Measurements from ENCODE around the gene ALPL.

ALPL gene

DNA sequence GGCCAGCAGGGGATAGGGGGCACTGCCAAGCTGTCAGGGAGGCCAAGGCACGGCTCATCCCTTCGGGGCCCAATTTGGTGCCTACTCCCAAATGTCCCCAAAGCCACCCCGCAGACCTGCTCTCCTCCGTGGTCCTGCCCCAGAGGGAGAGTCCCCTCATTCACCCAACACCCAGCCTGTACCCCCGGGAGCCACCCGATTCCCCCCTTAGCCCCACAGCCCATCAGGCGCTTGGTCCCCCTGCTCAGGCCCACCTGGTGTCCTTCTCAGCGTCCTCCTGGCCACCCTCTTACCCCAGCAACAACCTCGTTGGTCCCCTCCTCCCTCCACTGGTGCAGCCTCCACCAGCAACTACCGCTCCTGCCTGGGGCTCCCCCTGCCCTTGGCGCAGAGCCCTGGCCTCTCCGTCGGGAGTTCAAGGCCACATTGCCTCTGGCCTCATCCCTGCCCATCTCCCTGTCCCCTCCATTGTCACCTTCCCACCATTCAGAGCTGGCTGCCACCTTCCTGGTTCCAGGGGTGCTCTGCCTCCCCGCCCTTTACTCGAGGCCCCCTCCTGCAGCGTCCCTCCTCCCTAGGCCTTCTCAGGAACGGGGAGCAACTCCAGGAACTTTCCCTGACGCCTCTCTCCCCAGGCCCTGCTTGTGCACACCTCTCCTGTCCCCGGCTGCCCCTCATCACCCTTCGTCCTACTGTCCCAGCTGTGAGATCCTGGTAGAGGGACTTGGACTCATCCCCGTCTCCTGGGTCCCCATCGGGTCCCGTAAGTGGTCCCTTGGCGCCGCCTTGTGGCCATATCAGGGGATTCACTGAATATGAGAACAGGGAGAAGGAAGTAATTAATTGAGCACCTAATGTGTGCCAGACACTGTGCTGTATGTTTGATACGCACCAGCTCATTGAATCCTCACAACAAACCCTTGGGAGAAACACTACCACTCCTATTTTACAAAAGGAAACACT is 86.0 kb downstream of the ALPL start:
- in situ Hi-C loops (cut with MboI; ENCODE audit: low sequenced_read_pairs): no loop called here

GRCh38 chr1:21596174-21596573 is 87.0 kb downstream of the ALPL start:
- in situ Hi-C loops (cut with MboI; ENCODE audit: low sequenced_read_pairs): no loop called here

DNA sequence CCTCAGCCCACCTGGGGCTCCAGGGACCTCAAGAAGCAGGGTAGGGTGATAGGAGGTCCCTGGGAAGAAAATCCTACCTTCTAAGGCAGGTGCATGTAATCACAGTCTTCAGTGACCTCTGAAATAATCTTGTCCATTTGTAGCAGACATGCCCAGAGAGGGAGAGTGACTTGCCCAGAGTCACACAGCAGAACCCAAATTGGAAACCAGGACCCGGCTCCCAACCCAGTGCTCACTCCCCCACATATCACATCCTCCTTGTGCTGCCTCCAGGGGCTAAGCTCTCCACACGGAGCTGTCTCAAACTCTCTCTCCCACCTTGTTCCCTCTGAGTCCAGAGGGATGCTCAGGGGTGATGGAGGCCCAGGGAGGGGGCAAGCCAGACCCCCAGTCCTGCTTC is 87.4 kb downstream of the ALPL start:
- in situ Hi-C loops (cut with MboI; ENCODE audit: low sequenced_read_pairs): no loop called here

GRCh38 chr1:21597753-21598152 is 88.5 kb downstream of the ALPL start:
- in situ Hi-C loops (cut with MboI; ENCODE audit: low sequenced_read_pairs): no loop called here

- in situ Hi-C loops (cut with MboI; ENCODE audit: low sequenced_read_pairs): no loop called here
These were observed 89.2 kb downstream of the ALPL start for GRCh38 chr1:21598417-21598816.

GRCh38 chr1:21598904-21599303 is 89.7 kb downstream of the ALPL start:
- in situ Hi-C loops (cut with MboI; ENCODE audit: low sequenced_read_pairs): no loop called here

DNA sequence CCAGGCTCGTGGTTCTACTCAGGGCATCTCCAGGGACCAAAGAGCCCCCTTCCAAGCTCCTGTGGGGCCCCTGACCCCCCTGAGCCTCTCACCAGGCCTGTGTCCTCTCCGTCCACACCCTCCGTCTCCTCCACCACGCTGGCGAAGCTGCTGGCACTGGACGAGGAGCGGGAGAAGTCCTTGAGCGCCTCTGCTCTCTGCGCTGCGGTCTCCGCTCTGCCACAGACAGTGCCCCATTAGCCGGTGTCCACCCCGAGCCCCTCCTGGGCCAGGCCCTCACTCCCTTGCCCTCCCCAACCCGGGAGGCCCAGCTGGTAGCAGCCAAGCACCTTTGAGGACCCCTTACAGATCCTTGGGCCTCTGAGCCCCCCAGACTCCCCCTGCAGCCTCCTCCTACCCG is 90.2 kb downstream of the ALPL start:
- in situ Hi-C loops (cut with MboI; ENCODE audit: low sequenced_read_pairs): no loop called here

GRCh38 chr1:21601278-21602048 is 92.2 kb downstream of the ALPL start:
- in situ Hi-C loops (cut with MboI; ENCODE audit: low sequenced_read_pairs): no loop called here

GRCh38 chr1:21603177-21604138 is 94.2 kb downstream of the ALPL start:
- in situ Hi-C loops (cut with MboI; ENCODE audit: low sequenced_read_pairs): no loop called here

- in situ Hi-C loops (cut with MboI; ENCODE audit: low sequenced_read_pairs): no loop called here
These were observed 95.2 kb downstream of the ALPL start for GRCh38 chr1:21604208-21604957.

DNA sequence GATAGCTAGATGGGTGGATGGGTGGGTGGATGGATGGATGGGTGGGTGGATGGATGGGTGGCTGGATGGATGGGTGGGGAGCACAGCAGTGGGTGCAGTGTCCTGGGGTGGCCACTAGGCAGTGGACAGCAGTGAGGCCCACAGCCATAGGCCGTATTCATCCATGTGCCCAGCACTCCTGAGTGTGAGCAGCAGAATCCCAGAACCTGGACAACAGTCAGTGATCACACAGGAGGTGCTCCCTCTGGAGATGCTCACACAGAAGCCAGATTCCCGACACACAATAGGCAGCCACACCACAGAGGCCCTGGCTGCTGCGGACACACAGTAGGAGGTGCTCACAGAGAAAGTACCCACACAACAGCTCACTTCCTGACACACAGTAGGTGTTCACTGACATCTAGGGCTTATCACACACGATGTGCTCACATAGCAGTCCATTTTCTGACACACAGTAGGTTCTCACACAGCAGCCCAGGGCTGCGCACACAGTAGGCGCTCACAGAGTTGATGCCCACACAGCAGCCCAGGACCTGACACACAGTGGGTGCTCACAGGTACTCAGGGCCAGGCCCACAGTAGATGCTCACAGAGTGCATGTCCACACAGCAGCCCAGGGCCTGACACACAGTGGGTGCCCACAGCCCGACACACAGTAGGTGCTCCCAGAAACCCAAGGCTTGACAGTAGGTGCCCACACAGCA is 95.9 kb downstream of the ALPL start:
- in situ Hi-C loops (cut with MboI; ENCODE audit: low sequenced_read_pairs): no loop called here

DNA sequence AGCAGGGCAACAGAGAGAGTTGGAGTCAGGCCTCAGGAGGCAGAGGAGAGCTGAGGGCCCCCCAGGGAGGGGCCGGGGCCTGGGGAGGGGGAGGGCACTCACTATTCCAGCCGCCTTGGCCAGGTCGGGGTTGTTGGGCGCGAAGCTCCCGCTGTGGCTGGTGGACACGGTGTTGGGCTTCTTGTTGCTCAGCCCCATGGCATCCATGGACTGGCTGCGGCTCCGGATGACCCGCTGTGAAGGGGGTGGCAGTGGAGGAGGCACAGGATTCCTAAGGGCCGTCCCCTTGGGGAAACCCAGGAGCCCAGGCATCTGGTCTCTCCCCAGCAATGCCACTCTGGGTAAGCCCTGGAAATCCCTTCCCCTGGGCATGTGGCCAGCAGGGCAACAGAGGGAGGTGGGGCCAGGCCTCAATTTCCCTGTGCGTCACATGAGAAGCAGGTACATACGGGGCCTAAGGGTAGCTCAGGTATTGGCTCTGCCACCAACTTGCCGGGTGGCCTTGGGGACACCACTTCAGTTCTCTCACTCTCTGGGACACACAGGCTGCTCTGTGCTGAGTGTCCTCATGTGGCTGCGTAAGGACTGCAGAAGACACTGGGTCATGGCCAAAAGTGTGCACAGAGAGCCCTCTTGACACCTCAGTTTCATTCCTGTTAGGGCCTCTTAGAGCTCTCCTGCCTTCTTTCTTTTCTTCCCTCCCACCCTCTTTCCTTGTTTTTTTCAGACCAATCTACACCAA is 96.9 kb downstream of the ALPL start:
- in situ Hi-C loops (cut with MboI; ENCODE audit: low sequenced_read_pairs): no loop called here

DNA sequence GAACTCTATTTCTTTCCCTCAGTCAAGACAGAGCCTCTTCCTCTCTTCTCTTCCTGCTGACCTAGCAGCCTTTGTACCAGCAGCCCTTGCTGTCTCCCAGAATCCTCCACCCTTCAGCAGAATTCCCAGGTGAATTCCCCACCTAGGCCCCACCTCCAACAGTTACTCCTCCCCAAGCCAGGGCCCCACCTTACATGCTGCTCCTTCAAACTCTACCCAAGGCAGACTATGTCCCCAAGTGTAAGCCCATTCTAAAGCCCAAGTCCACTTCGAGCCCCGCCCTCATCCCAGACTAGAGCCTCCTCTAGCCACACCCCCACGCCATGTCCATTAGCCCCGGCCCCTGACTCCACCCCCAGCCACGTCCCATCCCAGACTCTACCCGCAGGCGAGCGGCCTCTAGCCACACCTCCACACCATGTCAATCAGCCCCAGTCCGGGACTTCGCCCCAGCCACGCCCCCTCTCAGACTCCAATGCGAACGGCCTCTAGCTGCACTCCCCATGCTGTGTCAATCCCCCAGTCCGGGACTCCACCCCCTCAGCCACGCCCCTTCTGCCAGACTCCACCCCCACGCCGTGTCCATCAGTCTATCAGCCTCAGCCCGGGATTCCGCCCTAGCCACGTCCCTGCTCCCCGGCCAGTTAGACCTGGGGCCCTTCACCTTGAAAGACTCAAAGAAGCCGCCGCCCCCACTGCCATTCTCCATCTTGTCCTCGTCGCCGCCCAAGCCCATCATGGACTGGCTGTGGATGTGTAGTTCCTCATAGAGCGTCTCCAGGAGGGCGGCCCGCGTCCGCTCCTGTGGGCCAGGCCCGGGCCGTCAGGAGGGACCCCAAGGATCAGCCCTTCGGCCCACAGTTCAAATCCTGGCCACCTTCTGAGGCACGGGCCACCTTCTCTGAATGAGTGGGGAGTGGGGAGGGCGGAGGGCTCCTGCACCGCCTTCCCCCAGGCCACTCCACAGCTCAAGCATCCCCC is 98.6 kb downstream of the ALPL start:
- in situ Hi-C loops (cut with MboI; ENCODE audit: low sequenced_read_pairs): no loop called here

- in situ Hi-C loops (cut with MboI; ENCODE audit: low sequenced_read_pairs): no loop called here
These were observed 99.6 kb downstream of the ALPL start for GRCh38 chr1:21608798-21609197.

- in situ Hi-C loops (cut with MboI; ENCODE audit: low sequenced_read_pairs): no loop called here
These were observed 100.8 kb downstream of the ALPL start for GRCh38 chr1:21610027-21610426.

- in situ Hi-C loops (cut with MboI; ENCODE audit: low sequenced_read_pairs): no loop called here
These were observed 102.0 kb downstream of the ALPL start for GRCh38 chr1:21610989-21611785.

- in situ Hi-C loops (cut with MboI; ENCODE audit: low sequenced_read_pairs): no loop called here
These were observed 102.8 kb downstream of the ALPL start for GRCh38 chr1:21612057-21612456.

All from HL-60/S4 (cell line).